Esophagus muscularis mucosa (tissue), 4 donors: ENCODE measurements around the gene FOXN3. TPM values are rescaled to one million over a fixed set of nuclear protein-coding genes. Genes with fewer than 3 reads are reported as not detected.
"Not testable (repeated sequence)": the region's sequence is repeated elsewhere in the genome, so short reads cannot be mapped to it uniquely, and the experiment has no call there.

Experiments
- DNase-seq: peaks from one replicate; pipeline ENCODE4 v3.0.0-alpha.2; 2017; ENCODE audit errors: extremely low spot score
- H3K27ac ChIP-seq, 4 donors: fragments of 200-600 bp; sonication (generic); replicated peaks in 1 of 4; 1 replicate in 3 of 4; 2 replicates in 1 of 4; pipeline ENCODE4 v1.5.1; 2016 to 2019; ENCODE audit warnings: mild to moderate bottlenecking in 1 of 4
- H3K27me3 ChIP-seq, 4 donors: fragments of 200-600 bp; sonication (generic); one replicate each; pipeline versions ENCODE4 v1.5.1 to v1.6.0; 2016 to 2019
- H3K36me3 ChIP-seq, 4 donors: fragments of 200-600 bp; sonication (generic); one replicate each; pipeline ENCODE4 v1.5.1; 2016 to 2019
- H3K4me1 ChIP-seq, 4 donors: fragments of 200-600 bp; sonication (generic); one replicate each; pipeline ENCODE4 v1.5.1; 2016 to 2019
- H3K4me3 ChIP-seq, 4 donors: fragments of 200-600 bp; sonication (generic); 1 replicate in 2 of 4; 2 replicates in 2 of 4; pipeline ENCODE4 v1.5.1; 2016 to 2019; ENCODE audit warnings: mild to moderate bottlenecking in 4 of 4, moderate library complexity in 1 of 4
- H3K9me3 ChIP-seq, 4 donors: fragments of 200-600 bp; sonication (generic); 1 replicate in 3 of 4; 2 replicates in 1 of 4; pipeline ENCODE4 v1.5.1; 2016 to 2019
- CTCF ChIP-seq, 3 experiments: fragments of 200-600 bp in 2 of 3; fragments of 450-650 bp in 1 of 3; sonication (generic) in 2 of 3; IDR thresholded peaks; one replicate each; pipeline ENCODE4 v1.5.1; 2017 to 2019; ENCODE audit warnings: antibody characterized with exemption in 3 of 3, mild to moderate bottlenecking in 2 of 3, moderate library complexity in 1 of 3
- EP300 ChIP-seq: sonication (generic); formaldehyde crosslinking; IDR thresholded peaks from one replicate; pipeline ENCODE4 v1.6.1; 2017; ENCODE audit warnings: antibody characterized with exemption
- POLR2A ChIP-seq: fragments of 450-650 bp; IDR thresholded peaks from one replicate; pipeline ENCODE4 v1.6.1; 2017; ENCODE audit warnings: antibody characterized with exemption, moderate library complexity, mild to moderate bottlenecking, low read depth
- POLR2AphosphoS5 ChIP-seq, 2 donors: sonication (generic); formaldehyde crosslinking; IDR thresholded peaks; one replicate each; pipeline ENCODE4 v1.6.1; 2017; ENCODE audit warnings: antibody characterized with exemption in 2 of 2
- WGBS: methylation state at CpG from one replicate; pipeline ENCODE4 v1.1.5; 2018; 5-methylcytosine and 5-hydroxymethylcytosine counted together
- intact Hi-C: fragments of 100-400 bp; cut with DNase I; formaldehyde crosslinking; loops from one replicate; pipeline ENCODE4 v1.15.1; 2023
- total RNA-seq, 4 donors: library from RNA; depleted of rRNA; stranded (reverse); fragments of >200 nt; gene quantifications; one replicate each; pipeline versions ENCODE4 v1.1.0 to v1.2.1, GENCODE V29; 2016

Gene FOXN3
- total RNA-seq, 4 donors from 2014 or later: 114 to 180 (median 145) TPM

GRCh38 chr14:89298056-89298834 is 118.8 kb downstream of the FOXN3 start:
- H3K27me3 ChIP-seq: no peaks in the 10 kb centered on the region
- H3K4me1 ChIP-seq: peaks cover 26 to 52% (median 33%) of the 10 kb centered on the region in 4 donors
- intact Hi-C loops: no loop called here
- H3K36me3 ChIP-seq: no peaks in the 10 kb centered on the region
- peak overlapping the region in 2 of 4 donors; percentile 0 to 6 for H3K27ac ChIP-seq
- H3K9me3 ChIP-seq: no peaks in the 10 kb centered on the region
- no peak for TF ChIP-seq EP300
- TF ChIP-seq POLR2A: no peak
- no peak for TF ChIP-seq CTCF (IDR thresholded peaks at IDR 0.05)
- TF ChIP-seq POLR2AphosphoS5 (IDR thresholded peaks at IDR 0.05): no peak
- WGBS: 90% methylated on average over 7 of the region's 7 CpGs
- no peak for DNase-seq
- no peak overlapping the region for H3K4me3 ChIP-seq

- Histone ChIP-seq H3K9me3 (no peaks in the 10 kb centered on the region), H3K4me3 (no peak overlapping the region), H3K27ac (no peak overlapping the region), H3K27me3 (no peaks in the 10 kb centered on the region), H3K36me3 (no peaks in the 10 kb centered on the region), H3K4me1 (peaks cover 21 to 56% (median 32%) of the 10 kb centered on the region in 4 donors)
- 94% methylated on average over 6 of the region's 6 CpGs for WGBS
- DNase-seq: no peak
- TF ChIP-seq POLR2AphosphoS5 (IDR thresholded peaks at IDR 0.05) (no peak), POLR2A (no peak), CTCF (IDR thresholded peaks at IDR 0.05) (no peak), EP300 (no peak)
- intact Hi-C loops: no loop called here
These were observed 120.7 kb downstream of the FOXN3 start for GRCh38 chr14:89296281-89296745.

- Histone ChIP-seq H3K4me1 (peaks cover 21 to 51% (median 29%) of the 10 kb centered on the region in 4 donors), H3K27ac (no peak overlapping the region), H3K36me3 (peaks cover 0 to 8% (median 0%) of the 10 kb centered on the region in 4 donors), H3K9me3 (no peaks in the 10 kb centered on the region), H3K27me3 (no peaks in the 10 kb centered on the region), H3K4me3 (no peak overlapping the region)
- WGBS: 97% methylated on average over 6 of the region's 6 CpGs
- no peak for DNase-seq
- intact Hi-C loops: no loop called here
- TF ChIP-seq EP300 (no peak), POLR2A (no peak), CTCF (IDR thresholded peaks at IDR 0.05) (no peak), POLR2AphosphoS5 (IDR thresholded peaks at IDR 0.05) (no peak)
These were observed 122.2 kb downstream of the FOXN3 start for GRCh38 chr14:89294872-89295271.

GRCh38 chr14:89294469-89294868 is 122.6 kb downstream of the FOXN3 start:
- H3K4me1 ChIP-seq: peaks cover 21 to 51% (median 29%) of the 10 kb centered on the region in 4 donors
- WGBS: 92% methylated on average over 4 of the region's 4 CpGs
- H3K36me3 ChIP-seq, H3K4me3 ChIP-seq, H3K27me3 ChIP-seq, DNase-seq, intact Hi-C loops, H3K27ac ChIP-seq, H3K9me3 ChIP-seq: not testable (repeated sequence)

GRCh38 chr14:89294060-89294459 is 123.0 kb downstream of the FOXN3 start:
- Histone ChIP-seq H3K27ac (no peak overlapping the region), H3K27me3 (no peaks in the 10 kb centered on the region), H3K36me3 (peaks cover 0 to 8% (median 0%) of the 10 kb centered on the region in 4 donors), H3K9me3 (no peaks in the 10 kb centered on the region), H3K4me3 (no peak overlapping the region), H3K4me1 (peaks cover 21 to 51% (median 29%) of the 10 kb centered on the region in 4 donors)
- intact Hi-C loops: no loop called here
- WGBS: 89% methylated on average over 7 of the region's 7 CpGs
- no peak for TF ChIP-seq EP300
- TF ChIP-seq POLR2A: no peak
- no peak for TF ChIP-seq POLR2AphosphoS5 (IDR thresholded peaks at IDR 0.05)
- no peak for TF ChIP-seq CTCF (IDR thresholded peaks at IDR 0.05)
- no peak for DNase-seq
